Neural progenitor cell (in vitro differentiated cells): ENCODE data around the gene SLC27A1.

ENCODE experiments used
- EZH2 ChIP-seq: fragments of 200-600 bp; sonication (generic); IDR thresholded peaks from 2 replicates; pipeline ENCODE4 v1.6.1; 2017; ENCODE audit warnings: antibody characterized with exemption, mild to moderate bottlenecking, moderate library complexity
- TF ChIP-seq, protein P1 (sequence below): fragments of 200-600 bp; sonication (generic); IDR thresholded peaks from 2 replicates; pipeline ENCODE4 v1.5.1; 2017; ENCODE audit warnings: antibody characterized with exemption, mild to moderate bottlenecking

DNA sequence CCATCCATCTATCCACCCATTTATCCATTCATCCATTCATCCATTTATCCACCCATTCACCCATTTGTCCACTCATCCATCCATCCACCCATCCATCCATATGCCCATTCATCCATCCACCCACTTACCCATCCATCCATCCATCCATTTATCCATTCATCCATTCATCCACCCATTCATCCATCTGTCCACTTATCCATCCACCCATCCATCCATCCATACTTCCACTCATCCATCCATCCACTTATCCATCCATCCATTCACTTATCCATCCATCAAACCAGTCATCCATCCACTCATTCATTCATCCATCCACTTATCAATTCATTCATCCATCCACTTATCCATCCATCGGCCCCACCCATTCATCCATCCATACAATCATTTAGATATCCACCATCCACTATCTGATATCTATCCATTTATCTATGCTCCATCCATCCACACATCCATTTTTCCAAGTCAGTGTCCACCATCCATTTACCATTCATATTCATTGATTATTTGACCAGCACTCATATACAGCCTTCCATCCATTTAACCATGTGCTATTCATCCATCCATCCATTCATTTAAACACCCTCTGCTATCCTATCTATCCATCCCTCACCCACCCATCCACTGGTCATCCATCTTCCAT is 24.7 kb upstream of the SLC27A1 start:
- TF ChIP-seq, protein P1, sequence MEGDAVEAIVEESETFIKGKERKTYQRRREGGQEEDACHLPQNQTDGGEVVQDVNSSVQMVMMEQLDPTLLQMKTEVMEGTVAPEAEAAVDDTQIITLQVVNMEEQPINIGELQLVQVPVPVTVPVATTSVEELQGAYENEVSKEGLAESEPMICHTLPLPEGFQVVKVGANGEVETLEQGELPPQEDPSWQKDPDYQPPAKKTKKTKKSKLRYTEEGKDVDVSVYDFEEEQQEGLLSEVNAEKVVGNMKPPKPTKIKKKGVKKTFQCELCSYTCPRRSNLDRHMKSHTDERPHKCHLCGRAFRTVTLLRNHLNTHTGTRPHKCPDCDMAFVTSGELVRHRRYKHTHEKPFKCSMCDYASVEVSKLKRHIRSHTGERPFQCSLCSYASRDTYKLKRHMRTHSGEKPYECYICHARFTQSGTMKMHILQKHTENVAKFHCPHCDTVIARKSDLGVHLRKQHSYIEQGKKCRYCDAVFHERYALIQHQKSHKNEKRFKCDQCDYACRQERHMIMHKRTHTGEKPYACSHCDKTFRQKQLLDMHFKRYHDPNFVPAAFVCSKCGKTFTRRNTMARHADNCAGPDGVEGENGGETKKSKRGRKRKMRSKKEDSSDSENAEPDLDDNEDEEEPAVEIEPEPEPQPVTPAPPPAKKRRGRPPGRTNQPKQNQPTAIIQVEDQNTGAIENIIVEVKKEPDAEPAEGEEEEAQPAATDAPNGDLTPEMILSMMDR: no peak
- no peak for TF ChIP-seq EZH2
